Measurements from ENCODE around the gene EGFLAM. TPM values are rescaled to one million over a fixed set of nuclear protein-coding genes. Genes with fewer than 3 reads are reported as not detected.
"Not testable (repeated sequence)": the region's sequence is repeated elsewhere in the genome, so short reads cannot be mapped to it uniquely, and the experiment has no call there.

Gene EGFLAM
- total and polyA plus RNA-seq, 9 of the 15 experiments (the other 6 are each of a cell fraction or from before 2014, with no cell fraction given) = 0.09 to 2.5 (median 1.0) TPM

GRCh38 chr5:38415772-38416171, 157.4 kb downstream of the EGFLAM start:
- ATAC-seq; H2AFZ ChIP-seq (ENCODE audit: low read depth, low read length); H3K9me1 ChIP-seq (ENCODE audit: control insufficient read depth, insufficient read depth, low read length); BruUV-seq (replicated peaks); H3K4me3 ChIP-seq; intact Hi-C loops (cut with micrococcal nuclease); in situ Hi-C loops (cut with MboI); FAIRE-seq; H4K20me1 ChIP-seq (replicated peaks; ENCODE audit: control insufficient read depth, insufficient read depth, low read length); H3K4me1 ChIP-seq (replicated peaks in 1 of 2; ENCODE audit: control insufficient read depth in 2 of 2, insufficient read depth in 2 of 2, low read length in 2 of 2); H3K4me2 ChIP-seq (ENCODE audit: insufficient read depth, low read length); H3K9ac ChIP-seq (ENCODE audit: insufficient read depth in 1 of 2, low read depth in 2 of 2, low read length in 2 of 2); DNase-seq (ENCODE audit: extremely low read depth in 1 of 4, low spot score in 3 of 4); H3K27ac ChIP-seq (ENCODE audit: extremely low read depth, low read depth, low read length); H3K9me3 ChIP-seq (replicated peaks; ENCODE audit: control insufficient read depth, insufficient read depth, low read depth, low read length); H3K36me3 ChIP-seq (ENCODE audit: control insufficient read depth, insufficient read depth, low read length); H3K79me2 ChIP-seq (ENCODE audit: control insufficient read depth, insufficient read depth, low read length): not testable (repeated sequence)
- CTCF ChIA-PET (ENCODE audit: low intra/inter-chr PET ratio) = interaction anchor here (0.6 kb wide), 1 partner anchor 265 kb away, joined by 3 read pairs; no protein-coding TSS in a partner anchor
- H3K27me3 ChIP-seq (ENCODE audit: control insufficient read depth in 2 of 2, insufficient read depth in 2 of 2, low read length in 2 of 2) = peaks cover 12 to 16% of the 10 kb centered on the region in 2 experiments; a peak in 4 of 5 replicates
- WGBS (ENCODE audit: insufficient coverage, low coverage, missing lambda C conversion rate) = 3% methylated on average over 5 of the region's 5 CpGs
- POLR2A ChIA-PET = interaction anchor here (0.6 to 0.8 kb wide), 2 partner anchors 240 to 506 kb away, joined by 3 read pairs; no protein-coding TSS in a partner anchor

- DNase-seq (ENCODE audit: extremely low read depth in 1 of 4, low spot score in 3 of 4) = no peak
- no TSS peak for BruUV-seq (replicated peaks)
- Histone ChIP-seq H3K9me1 (ENCODE audit: control insufficient read depth, insufficient read depth, low read length) (no peaks in the 10 kb centered on the region), H3K4me1 (replicated peaks in 1 of 2; ENCODE audit: control insufficient read depth in 2 of 2, insufficient read depth in 2 of 2, low read length in 2 of 2) (no peaks in the 10 kb centered on the region; a peak in 1 of 5 replicates), H3K79me2 (ENCODE audit: control insufficient read depth, insufficient read depth, low read length) (no peaks in the 10 kb centered on the region), H3K4me3 (no peak overlapping the region), H2AFZ (ENCODE audit: low read depth, low read length) (no peak overlapping the region), H3K36me3 (ENCODE audit: control insufficient read depth, insufficient read depth, low read length) (no peaks in the 10 kb centered on the region), H3K4me2 (ENCODE audit: insufficient read depth, low read length) (no peak overlapping the region), H3K27me3 (ENCODE audit: control insufficient read depth in 2 of 2, insufficient read depth in 2 of 2, low read length in 2 of 2) (peaks cover 10% of the 10 kb centered on the region in 2 experiments; a peak in 4 of 5 replicates), H4K20me1 (replicated peaks; ENCODE audit: control insufficient read depth, insufficient read depth, low read length) (no peaks in the 10 kb centered on the region), H3K9ac (ENCODE audit: insufficient read depth in 1 of 2, low read depth in 2 of 2, low read length in 2 of 2) (no peak overlapping the region), H3K27ac (ENCODE audit: extremely low read depth, low read depth, low read length) (no peak overlapping the region), H3K9me3 (replicated peaks; ENCODE audit: control insufficient read depth, insufficient read depth, low read depth, low read length) (no peaks in the 10 kb centered on the region)
- POLR2A ChIA-PET = interaction anchor here (0.9 to 1.2 kb wide), 2 partner anchors 16 to 354 kb away, joined by 3 read pairs; no protein-coding TSS in a partner anchor
- 1% methylated on average over 5 of the region's 5 CpGs for WGBS (ENCODE audit: insufficient coverage, low coverage, missing lambda C conversion rate)
- no peak for FAIRE-seq
- CTCF ChIA-PET (ENCODE audit: low intra/inter-chr PET ratio) = no interaction called here
- no peak for ATAC-seq
- in situ Hi-C loops (cut with MboI) (no loop called here), intact Hi-C loops (cut with micrococcal nuclease) (no loop called here)
- TF ChIP-seq HIVEP1 (CRISPR knock-in tag; IDR thresholded peaks at IDR 0.05) (no peak), CBFA2T2 (conservative IDR thresholded peaks at IDR 0.05) (no peak), ETV1 (tag; conservative IDR thresholded peaks at IDR 0.05; ENCODE audit: low read depth) (no peak), CTCFL (IDR thresholded peaks at IDR 0.05; ENCODE audit: borderline replicate concordance, insufficient read depth, low read depth, low read length, poor library complexity, severe bottlenecking) (no peak), ZNF184 (CRISPR knock-in tag; IDR thresholded peaks at IDR 0.05) (no peak), U2AF2 (optimal IDR thresholded peaks at IDR 0.05; ENCODE audit: low read depth, low read length) (no peak), IRF9 (tag; IDR thresholded peaks at IDR 0.05) (no peak), GTF2E2 (tag; IDR thresholded peaks at IDR 0.05) (no peak), ARID3B (CRISPR knock-in tag; IDR thresholded peaks at IDR 0.05; ENCODE audit: borderline replicate concordance) (no peak), NR2F6 (CRISPR knock-in tag; IDR thresholded peaks at IDR 0.05) (no peak), HSF4 (CRISPR knock-in tag; IDR thresholded peaks at IDR 0.05; ENCODE audit: borderline replicate concordance) (no peak)
These were observed 159.3 kb downstream of the EGFLAM start for GRCh38 chr5:38417658-38418017.

Measured in K562 (cell line).